NCI-H345 treated with DMSO at 0.1 percent for 48 hours (cell line): ENCODE results near the gene ANK3.

Experiments used
- DNase-seq: peaks from one replicate; lab custom pipeline; 2025; ENCODE audit not compliant: unreplicated experiment; lab: John Stamatoyannopoulos, UW

ANK3 gene

GRCh38 chr10:60380781-60381180, 8.9 kb downstream of the ANK3 start:
- DNase-seq, result no peak

- DNase-seq, result no peak
Observed at GRCh38 chr10:60377955-60378354, 11.7 kb downstream of the ANK3 start.

- DNase-seq, result no peak
Observed at GRCh38 chr10:60377042-60377352, 12.7 kb downstream of the ANK3 start.

- no peak for DNase-seq
Observed at GRCh38 chr10:60376221-60377041, 13.2 kb downstream of the ANK3 start.

GRCh38 chr10:60375293-60376004, 14.2 kb downstream of the ANK3 start:
- DNase-seq, result no peak

- DNase-seq, result no peak
Observed at GRCh38 chr10:60374836-60375235, 14.8 kb downstream of the ANK3 start.

GRCh38 chr10:60372436-60372835, 17.2 kb downstream of the ANK3 start:
- DNase-seq, result no peak

- no peak for DNase-seq
Observed at GRCh38 chr10:60369547-60369930, 20.1 kb downstream of the ANK3 start.

GRCh38 chr10:60368875-60369546, 20.7 kb downstream of the ANK3 start:
- DNase-seq, result no peak

- DNase-seq, result no peak
Observed at GRCh38 chr10:60367901-60368300, 21.8 kb downstream of the ANK3 start.

- DNase-seq, result no peak
Observed at GRCh38 chr10:60367431-60367830, 22.2 kb downstream of the ANK3 start.

GRCh38 chr10:60367024-60367423, 22.7 kb downstream of the ANK3 start:
- no peak for DNase-seq

GRCh38 chr10:60363187-60363586, 26.5 kb downstream of the ANK3 start:
- no peak for DNase-seq

GRCh38 chr10:60362461-60362860, 27.2 kb downstream of the ANK3 start:
- no peak for DNase-seq

- DNase-seq, result no peak
Observed at GRCh38 chr10:60359066-60359465, 30.6 kb downstream of the ANK3 start.

- no peak for DNase-seq
Observed at GRCh38 chr10:60358282-60358681, 31.4 kb downstream of the ANK3 start.

- no peak for DNase-seq
Observed at GRCh38 chr10:60353519-60354258, 36.0 kb downstream of the ANK3 start.

- DNase-seq, result no peak
Observed at GRCh38 chr10:60352105-60352504, 37.6 kb downstream of the ANK3 start.

GRCh38 chr10:60351191-60351853, 38.4 kb downstream of the ANK3 start:
- DNase-seq, result no peak

- DNase-seq, result no peak
Observed at GRCh38 chr10:60350400-60350799, 39.3 kb downstream of the ANK3 start.

GRCh38 chr10:60349426-60349825, 40.2 kb downstream of the ANK3 start:
- DNase-seq, result no peak
